ENCODE measurements around the gene PSMA6. TPM values are rescaled to one million over a fixed set of nuclear protein-coding genes. Genes with fewer than 3 reads are reported as not detected.
A peak's percentile ranks its signal among the peaks of the same experiment; 100 is the strongest.
"Not testable (repeated sequence)": the region's sequence is repeated elsewhere in the genome, so short reads cannot be mapped to it uniquely, and the experiment has no call there.

The PSMA6 gene
- total RNA-seq, 1 donor from 2014 or later = 72.0 TPM

- ATAC-seq = peak; percentile 35
- peak; percentile 81 for DNase-seq (ENCODE audit: low spot score)
These were observed 50.4 kb downstream of the PSMA6 start for GRCh38 chr14:35342489-35343010.

GRCh38 chr14:35343702-35344101 lies 51.5 kb downstream of the PSMA6 start:
- ATAC-seq (no peak), DNase-seq (ENCODE audit: low spot score) (no peak)

- ATAC-seq (no peak), DNase-seq (ENCODE audit: low spot score) (no peak)
These were observed 52.1 kb downstream of the PSMA6 start for GRCh38 chr14:35344107-35344807.

GRCh38 chr14:35346738-35347322 lies 54.6 kb downstream of the PSMA6 start:
- no peak for DNase-seq (ENCODE audit: low spot score)
- ATAC-seq = peak; percentile 1

GRCh38 chr14:35347323-35348043 lies 55.3 kb downstream of the PSMA6 start:
- peak; percentile 64 for ATAC-seq
- DNase-seq (ENCODE audit: low spot score) = no peak

- not testable (repeated sequence) for DNase-seq (ENCODE audit: low spot score); ATAC-seq
These were observed 55.8 kb downstream of the PSMA6 start for GRCh38 chr14:35348044-35348380.

- no peak for DNase-seq (ENCODE audit: low spot score)
These were observed 57.5 kb downstream of the PSMA6 start for GRCh38 chr14:35349496-35350365.

GRCh38 chr14:35351497-35351896 lies 59.3 kb downstream of the PSMA6 start:
- ATAC-seq (no peak), DNase-seq (ENCODE audit: low spot score) (no peak)

More at GRCh38 chr14:35349496-35350365, 57.5 kb downstream of the PSMA6 start:
- peak; percentile 16 for ATAC-seq

- DNase-seq (ENCODE audit: low spot score) (no peak), ATAC-seq (no peak)
These were observed 59.7 kb downstream of the PSMA6 start for GRCh38 chr14:35351897-35352273.

GRCh38 chr14:35352274-35353233 lies 60.4 kb downstream of the PSMA6 start:
- no peak for DNase-seq (ENCODE audit: low spot score)
- peak; percentile 48 for ATAC-seq

- peak; percentile 74 for DNase-seq (ENCODE audit: low spot score)
- peak; percentile 69 for ATAC-seq
These were observed 61.4 kb downstream of the PSMA6 start for GRCh38 chr14:35353409-35354172.

GRCh38 chr14:35355235-35355634 lies 63.1 kb downstream of the PSMA6 start:
- not testable (repeated sequence) for ATAC-seq; DNase-seq (ENCODE audit: low spot score)

GRCh38 chr14:35355981-35356841 lies 64.0 kb downstream of the PSMA6 start:
- ATAC-seq = peak; percentile 64
- DNase-seq (ENCODE audit: low spot score) = peak; percentile 86

- DNase-seq (ENCODE audit: low spot score); ATAC-seq: not testable (repeated sequence)
These were observed 67.5 kb downstream of the PSMA6 start for GRCh38 chr14:35359655-35360054.

- DNase-seq (ENCODE audit: low spot score) = no peak
These were observed 68.9 kb downstream of the PSMA6 start for GRCh38 chr14:35361141-35361480.

GRCh38 chr14:35362450-35362849 lies 70.3 kb downstream of the PSMA6 start:
- DNase-seq (ENCODE audit: low spot score) (no peak), ATAC-seq (no peak)

More at GRCh38 chr14:35361141-35361480, 68.9 kb downstream of the PSMA6 start:
- no peak for ATAC-seq

- no peak for DNase-seq (ENCODE audit: low spot score)
- peak; percentile 36 for ATAC-seq
These were observed 70.8 kb downstream of the PSMA6 start for GRCh38 chr14:35362911-35363374.
